ENCODE results near the gene MSH4.

MSH4 gene

DNA sequence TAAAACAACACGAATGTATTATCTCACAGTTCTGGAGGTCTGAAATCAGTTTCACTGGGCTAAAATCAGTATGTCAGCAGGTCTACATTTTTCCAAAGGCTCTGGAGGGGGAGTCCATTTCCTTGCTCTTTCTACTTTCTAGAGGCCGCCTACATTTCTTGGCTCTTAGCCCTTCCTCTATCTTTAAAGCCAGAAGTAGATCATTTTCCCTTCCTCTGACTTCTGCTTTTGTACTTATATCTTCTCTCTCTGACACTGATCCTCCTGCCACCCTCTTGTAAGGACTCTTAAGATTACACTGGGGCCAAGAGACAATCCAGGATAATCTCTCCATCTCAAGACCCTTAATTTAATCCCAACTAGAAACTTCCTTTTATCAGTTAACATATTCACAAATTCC lies 41.4 kb downstream of the MSH4 start:
- H3K36me3 ChIP-seq (ENCODE audit: control insufficient read depth in 1 of 2, insufficient read depth in 2 of 2, low read length in 2 of 2) = no peaks in the 10 kb centered on the region
- no peaks in the 10 kb centered on the region for H3K4me1 ChIP-seq (ENCODE audit: control insufficient read depth in 1 of 2, insufficient read depth in 2 of 2, low read length in 2 of 2)
- no peak overlapping the region for H3K4me3 ChIP-seq (ENCODE audit: low read depth in 1 of 2, low read length in 2 of 2)
- H3K27me3 ChIP-seq (ENCODE audit: control insufficient read depth in 1 of 2, insufficient read depth in 2 of 2, low read length in 2 of 2) = no peaks in the 10 kb centered on the region
- H3K9ac ChIP-seq (ENCODE audit: low read depth in 1 of 2, low read length in 2 of 2) = no peak overlapping the region
- no peak overlapping the region for H3K27ac ChIP-seq (ENCODE audit: low read depth, low read length)
- no peaks in the 10 kb centered on the region for H3K9me3 ChIP-seq (ENCODE audit: control insufficient read depth in 1 of 2, low read length in 2 of 2)

DNA sequence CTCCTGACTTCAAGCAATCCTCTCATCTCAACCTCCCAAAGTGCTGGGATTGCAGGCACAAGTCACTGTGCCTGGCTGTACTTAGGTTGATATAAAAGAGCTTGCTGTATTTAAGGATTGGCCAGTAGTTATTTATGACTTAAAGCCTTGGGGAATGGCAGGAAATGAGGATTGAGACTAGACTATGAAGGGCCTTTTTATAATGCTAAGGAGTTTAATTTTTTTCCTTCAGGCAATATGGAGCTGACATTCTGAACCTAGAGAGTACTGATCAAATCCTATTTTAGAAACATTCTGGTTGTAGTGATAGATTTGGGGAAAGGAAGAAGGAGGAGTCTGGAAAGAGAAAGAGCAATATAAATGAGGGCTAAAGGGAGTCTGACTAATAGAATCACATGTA lies 44.7 kb downstream of the MSH4 start:
- no peak overlapping the region for H3K9ac ChIP-seq (ENCODE audit: low read depth in 1 of 2, low read length in 2 of 2)
- no peaks in the 10 kb centered on the region for H3K9me3 ChIP-seq (ENCODE audit: control insufficient read depth in 1 of 2, low read length in 2 of 2)
- H3K27ac ChIP-seq (ENCODE audit: low read depth, low read length) = no peak overlapping the region

DNA sequence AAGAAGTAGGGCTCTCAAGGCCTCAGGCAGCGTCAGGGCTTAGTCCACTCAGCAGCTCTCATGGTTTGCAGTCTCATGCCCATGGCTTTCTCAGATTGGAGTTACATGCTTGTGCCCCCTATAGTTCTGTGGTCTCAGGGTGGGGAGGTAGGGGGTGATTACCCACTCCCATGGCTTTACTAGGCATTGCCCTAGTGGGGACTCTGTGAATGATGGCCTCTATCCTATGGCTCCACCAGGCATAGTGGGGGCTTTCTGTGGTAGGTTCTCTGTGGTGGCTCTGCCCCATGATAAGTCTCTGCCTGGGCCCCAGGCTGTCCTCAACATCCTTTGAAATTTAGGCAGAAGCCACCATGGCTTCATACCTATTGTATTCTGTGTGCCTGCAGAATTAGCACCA lies 48.9 kb downstream of the MSH4 start:
- Histone ChIP-seq H3K9me3 (ENCODE audit: control insufficient read depth in 1 of 2, low read length in 2 of 2) (no peaks in the 10 kb centered on the region), H3K4me3 (ENCODE audit: low read depth in 1 of 2, low read length in 2 of 2) (no peak overlapping the region), H3K27ac (ENCODE audit: low read depth, low read length) (no peak overlapping the region), H3K36me3 (ENCODE audit: control insufficient read depth in 1 of 2, insufficient read depth in 2 of 2, low read length in 2 of 2) (no peaks in the 10 kb centered on the region), H3K27me3 (ENCODE audit: control insufficient read depth in 1 of 2, insufficient read depth in 2 of 2, low read length in 2 of 2) (no peaks in the 10 kb centered on the region), H3K4me1 (ENCODE audit: control insufficient read depth in 1 of 2, insufficient read depth in 2 of 2, low read length in 2 of 2) (no peaks in the 10 kb centered on the region), H3K9ac (ENCODE audit: low read depth in 1 of 2, low read length in 2 of 2) (no peak overlapping the region)

More for the DNA sequence above, 44.7 kb downstream of the MSH4 start:
- Histone ChIP-seq H3K27me3 (ENCODE audit: control insufficient read depth in 1 of 2, insufficient read depth in 2 of 2, low read length in 2 of 2) (no peaks in the 10 kb centered on the region), H3K36me3 (ENCODE audit: control insufficient read depth in 1 of 2, insufficient read depth in 2 of 2, low read length in 2 of 2) (no peaks in the 10 kb centered on the region), H3K4me1 (ENCODE audit: control insufficient read depth in 1 of 2, insufficient read depth in 2 of 2, low read length in 2 of 2) (no peaks in the 10 kb centered on the region), H3K4me3 (ENCODE audit: low read depth in 1 of 2, low read length in 2 of 2) (no peak overlapping the region)

DNA sequence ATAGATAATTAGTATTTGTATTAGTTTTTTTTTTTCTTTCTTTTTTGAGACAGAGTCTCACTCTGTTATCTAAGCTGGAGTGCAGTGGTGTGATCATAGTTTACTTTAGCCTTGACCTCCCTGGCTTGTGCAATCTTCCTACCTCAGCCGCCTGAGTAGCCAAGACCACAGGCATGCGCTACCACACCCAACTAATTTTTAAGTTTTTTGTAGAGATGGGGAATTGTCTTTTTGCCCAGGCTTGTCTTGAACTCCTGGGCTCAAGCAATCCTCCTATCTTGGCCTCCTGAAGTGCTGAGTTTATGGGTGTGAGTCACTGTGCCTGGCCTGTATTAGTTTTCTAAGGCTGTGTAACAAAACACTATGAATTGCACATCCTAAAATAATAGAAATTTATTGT lies 58.3 kb downstream of the MSH4 start:
- Histone ChIP-seq H3K4me1 (ENCODE audit: control insufficient read depth in 1 of 2, insufficient read depth in 2 of 2, low read length in 2 of 2) (no peaks in the 10 kb centered on the region), H3K9me3 (ENCODE audit: control insufficient read depth in 1 of 2, low read length in 2 of 2) (no peaks in the 10 kb centered on the region), H3K4me3 (ENCODE audit: low read depth in 1 of 2, low read length in 2 of 2) (no peak overlapping the region), H3K27me3 (ENCODE audit: control insufficient read depth in 1 of 2, insufficient read depth in 2 of 2, low read length in 2 of 2) (no peaks in the 10 kb centered on the region), H3K9ac (ENCODE audit: low read depth in 1 of 2, low read length in 2 of 2) (no peak overlapping the region), H3K36me3 (ENCODE audit: control insufficient read depth in 1 of 2, insufficient read depth in 2 of 2, low read length in 2 of 2) (no peaks in the 10 kb centered on the region), H3K27ac (ENCODE audit: low read depth, low read length) (no peak overlapping the region)

DNA sequence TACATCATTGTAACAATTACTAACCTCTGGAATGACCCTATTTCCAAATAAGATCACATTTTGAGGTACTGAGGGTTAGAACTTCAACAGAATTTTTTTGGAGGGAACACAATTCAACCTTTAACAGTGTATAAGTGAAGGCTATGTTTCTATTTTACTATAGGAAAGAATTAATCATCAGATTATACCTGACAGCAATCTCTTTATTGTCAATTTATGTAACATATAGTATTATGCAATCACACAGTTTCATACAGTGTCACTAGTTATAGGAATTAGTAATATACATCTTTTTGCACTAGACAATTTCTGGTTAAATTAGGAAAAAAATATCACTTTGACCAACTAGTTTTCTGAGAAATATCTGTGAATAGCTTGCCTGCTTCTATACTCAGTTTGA lies 59.1 kb downstream of the MSH4 start:
- Histone ChIP-seq H3K9ac (ENCODE audit: low read depth in 1 of 2, low read length in 2 of 2) (no peak overlapping the region), H3K4me3 (ENCODE audit: low read depth in 1 of 2, low read length in 2 of 2) (no peak overlapping the region), H3K36me3 (ENCODE audit: control insufficient read depth in 1 of 2, insufficient read depth in 2 of 2, low read length in 2 of 2) (no peaks in the 10 kb centered on the region), H3K9me3 (ENCODE audit: control insufficient read depth in 1 of 2, low read length in 2 of 2) (no peaks in the 10 kb centered on the region), H3K4me1 (ENCODE audit: control insufficient read depth in 1 of 2, insufficient read depth in 2 of 2, low read length in 2 of 2) (no peaks in the 10 kb centered on the region), H3K27me3 (ENCODE audit: control insufficient read depth in 1 of 2, insufficient read depth in 2 of 2, low read length in 2 of 2) (no peaks in the 10 kb centered on the region), H3K27ac (ENCODE audit: low read depth, low read length) (no peak overlapping the region)

DNA sequence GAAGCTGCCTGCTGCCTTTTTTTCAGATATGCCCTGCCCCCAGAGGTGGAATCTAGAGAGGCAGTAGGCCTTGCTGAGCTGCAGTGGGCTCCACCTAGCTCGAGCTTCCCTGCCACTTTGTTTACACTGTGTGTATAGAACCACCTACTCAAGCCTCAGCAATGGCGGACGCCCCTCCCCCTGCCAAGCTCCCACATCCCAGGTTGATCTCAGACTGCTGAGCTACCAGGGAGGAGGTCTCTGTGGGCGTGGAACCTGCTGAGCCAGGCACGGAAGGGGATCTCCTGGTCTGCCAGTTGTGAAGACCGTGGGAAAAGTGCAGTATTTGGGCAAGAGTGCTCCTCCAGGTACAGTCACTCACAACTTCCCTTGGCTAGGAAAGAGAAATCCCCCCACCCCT lies 65.1 kb downstream of the MSH4 start:
- no peak overlapping the region for H3K9ac ChIP-seq (ENCODE audit: low read depth in 1 of 2, low read length in 2 of 2)
- H3K4me1 ChIP-seq (ENCODE audit: control insufficient read depth in 1 of 2, insufficient read depth in 2 of 2, low read length in 2 of 2) = no peaks in the 10 kb centered on the region
- no peaks in the 10 kb centered on the region for H3K36me3 ChIP-seq (ENCODE audit: control insufficient read depth in 1 of 2, insufficient read depth in 2 of 2, low read length in 2 of 2)

DNA sequence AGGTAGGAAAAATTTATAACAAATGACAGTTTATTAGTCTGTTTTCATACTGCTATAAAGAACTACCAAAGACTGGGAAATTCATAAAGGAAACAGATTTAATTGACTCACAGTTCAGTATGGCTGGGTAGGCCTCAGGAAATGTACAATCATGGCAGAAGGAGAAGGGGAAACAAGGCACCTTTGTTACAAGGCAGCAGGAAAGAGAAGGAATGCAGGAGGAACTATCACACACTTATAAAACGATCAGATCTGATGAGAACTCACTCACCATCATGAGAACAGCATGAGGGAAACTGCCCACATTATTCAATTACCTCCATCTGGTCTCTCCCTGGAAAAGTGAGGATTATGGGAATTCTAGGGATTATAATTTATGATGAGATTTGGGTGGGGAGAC lies 74.3 kb downstream of the MSH4 start:
- H3K4me1 ChIP-seq (ENCODE audit: control insufficient read depth in 1 of 2, insufficient read depth in 2 of 2, low read length in 2 of 2) = no peaks in the 10 kb centered on the region
- H3K36me3 ChIP-seq (ENCODE audit: control insufficient read depth in 1 of 2, insufficient read depth in 2 of 2, low read length in 2 of 2) = no peaks in the 10 kb centered on the region
- H3K27me3 ChIP-seq (ENCODE audit: control insufficient read depth in 1 of 2, insufficient read depth in 2 of 2, low read length in 2 of 2) = no peaks in the 10 kb centered on the region
- H3K27ac ChIP-seq (ENCODE audit: low read depth, low read length) = no peak overlapping the region
- no peak overlapping the region for H3K9ac ChIP-seq (ENCODE audit: low read depth in 1 of 2, low read length in 2 of 2)
- no peaks in the 10 kb centered on the region for H3K9me3 ChIP-seq (ENCODE audit: control insufficient read depth in 1 of 2, low read length in 2 of 2)
- no peak overlapping the region for H3K4me3 ChIP-seq (ENCODE audit: low read depth in 1 of 2, low read length in 2 of 2)

More for the DNA sequence above, 65.1 kb downstream of the MSH4 start:
- Histone ChIP-seq H3K4me3 (ENCODE audit: low read depth in 1 of 2, low read length in 2 of 2) (no peak overlapping the region), H3K27me3 (ENCODE audit: control insufficient read depth in 1 of 2, insufficient read depth in 2 of 2, low read length in 2 of 2) (no peaks in the 10 kb centered on the region), H3K27ac (ENCODE audit: low read depth, low read length) (no peak overlapping the region), H3K9me3 (ENCODE audit: control insufficient read depth in 1 of 2, low read length in 2 of 2) (no peaks in the 10 kb centered on the region)

DNA sequence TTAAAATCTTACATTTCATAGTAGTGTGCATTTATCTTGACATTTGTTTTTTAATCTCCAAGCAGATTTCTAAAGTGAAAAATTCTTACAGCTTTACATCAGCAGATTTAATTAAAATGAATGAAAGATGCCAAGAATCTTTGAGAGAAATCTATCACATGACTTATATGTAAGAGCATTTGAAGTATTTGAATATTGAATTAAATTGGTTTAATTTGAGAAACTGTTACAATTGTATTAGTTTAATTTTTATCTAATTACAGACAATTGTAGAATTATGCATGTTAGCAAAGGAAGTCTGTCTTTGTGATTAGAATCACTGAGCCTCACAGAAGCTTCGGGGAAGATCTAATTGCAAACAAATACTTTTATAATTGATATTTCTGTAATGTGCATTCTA lies 83.3 kb downstream of the MSH4 start:
- Histone ChIP-seq H3K4me3 (ENCODE audit: low read depth in 1 of 2, low read length in 2 of 2) (no peak overlapping the region), H3K27me3 (ENCODE audit: control insufficient read depth in 1 of 2, insufficient read depth in 2 of 2, low read length in 2 of 2) (no peaks in the 10 kb centered on the region), H3K9me3 (ENCODE audit: control insufficient read depth in 1 of 2, low read length in 2 of 2) (no peaks in the 10 kb centered on the region), H3K27ac (ENCODE audit: low read depth, low read length) (no peak overlapping the region), H3K36me3 (ENCODE audit: control insufficient read depth in 1 of 2, insufficient read depth in 2 of 2, low read length in 2 of 2) (no peaks in the 10 kb centered on the region), H3K4me1 (ENCODE audit: control insufficient read depth in 1 of 2, insufficient read depth in 2 of 2, low read length in 2 of 2) (no peaks in the 10 kb centered on the region), H3K9ac (ENCODE audit: low read depth in 1 of 2, low read length in 2 of 2) (no peak overlapping the region)

DNA sequence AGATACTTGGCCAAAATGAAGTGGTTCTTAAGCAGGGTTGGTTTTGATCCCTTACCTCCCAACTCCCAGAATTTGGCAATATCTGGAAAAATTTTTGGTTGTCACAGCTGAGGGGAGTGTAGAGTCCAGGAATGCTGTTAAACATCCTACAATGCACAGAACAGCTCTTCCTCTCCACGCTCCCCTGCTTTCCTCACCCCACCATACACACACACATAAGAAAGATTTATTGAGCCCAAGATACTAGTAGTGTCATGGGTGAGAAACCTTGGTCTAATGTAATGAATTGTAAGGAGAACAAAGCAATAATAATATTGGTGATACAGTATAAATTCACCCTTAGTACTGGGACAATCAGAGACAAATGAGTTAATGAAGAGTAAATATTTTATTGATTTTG lies 87.8 kb downstream of the MSH4 start:
- H3K36me3 ChIP-seq (ENCODE audit: control insufficient read depth in 1 of 2, insufficient read depth in 2 of 2, low read length in 2 of 2) = no peaks in the 10 kb centered on the region
- no peak overlapping the region for H3K27ac ChIP-seq (ENCODE audit: low read depth, low read length)
- H3K9ac ChIP-seq (ENCODE audit: low read depth in 1 of 2, low read length in 2 of 2) = no peak overlapping the region
- no peaks in the 10 kb centered on the region for H3K9me3 ChIP-seq (ENCODE audit: control insufficient read depth in 1 of 2, low read length in 2 of 2)
- no peaks in the 10 kb centered on the region for H3K4me1 ChIP-seq (ENCODE audit: control insufficient read depth in 1 of 2, insufficient read depth in 2 of 2, low read length in 2 of 2)
- no peaks in the 10 kb centered on the region for H3K27me3 ChIP-seq (ENCODE audit: control insufficient read depth in 1 of 2, insufficient read depth in 2 of 2, low read length in 2 of 2)
- no peak overlapping the region for H3K4me3 ChIP-seq (ENCODE audit: low read depth in 1 of 2, low read length in 2 of 2)

DNA sequence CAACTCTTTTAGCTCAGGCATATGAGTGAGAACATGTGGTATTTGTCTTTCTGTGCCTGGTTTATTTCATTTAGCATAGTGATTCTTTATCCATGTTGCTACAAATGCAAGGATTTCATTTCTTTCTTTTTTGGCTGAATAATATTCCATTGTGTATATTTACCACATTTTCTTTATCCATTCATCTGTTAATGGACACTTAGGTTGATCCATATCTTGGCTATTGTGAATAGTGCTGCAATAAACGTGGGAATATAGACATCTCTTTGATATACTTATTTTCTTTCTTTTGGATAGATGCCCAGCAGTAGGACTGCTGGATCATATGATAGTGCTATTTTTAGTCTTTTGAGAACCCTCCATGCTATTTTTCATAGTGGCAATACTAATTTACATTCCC lies 104.7 kb downstream of the MSH4 start:
- H3K4me1 ChIP-seq (ENCODE audit: control insufficient read depth in 1 of 2, insufficient read depth in 2 of 2, low read length in 2 of 2) = no peaks in the 10 kb centered on the region
- no peaks in the 10 kb centered on the region for H3K36me3 ChIP-seq (ENCODE audit: control insufficient read depth in 1 of 2, insufficient read depth in 2 of 2, low read length in 2 of 2)
- H3K27ac ChIP-seq (ENCODE audit: low read depth, low read length) = no peak overlapping the region
- no peaks in the 10 kb centered on the region for H3K27me3 ChIP-seq (ENCODE audit: control insufficient read depth in 1 of 2, insufficient read depth in 2 of 2, low read length in 2 of 2)
- no peaks in the 10 kb centered on the region for H3K9me3 ChIP-seq (ENCODE audit: control insufficient read depth in 1 of 2, low read length in 2 of 2)
- no peak overlapping the region for H3K4me3 ChIP-seq (ENCODE audit: low read depth in 1 of 2, low read length in 2 of 2)
- H3K9ac ChIP-seq (ENCODE audit: low read depth in 1 of 2, low read length in 2 of 2) = no peak overlapping the region

DNA sequence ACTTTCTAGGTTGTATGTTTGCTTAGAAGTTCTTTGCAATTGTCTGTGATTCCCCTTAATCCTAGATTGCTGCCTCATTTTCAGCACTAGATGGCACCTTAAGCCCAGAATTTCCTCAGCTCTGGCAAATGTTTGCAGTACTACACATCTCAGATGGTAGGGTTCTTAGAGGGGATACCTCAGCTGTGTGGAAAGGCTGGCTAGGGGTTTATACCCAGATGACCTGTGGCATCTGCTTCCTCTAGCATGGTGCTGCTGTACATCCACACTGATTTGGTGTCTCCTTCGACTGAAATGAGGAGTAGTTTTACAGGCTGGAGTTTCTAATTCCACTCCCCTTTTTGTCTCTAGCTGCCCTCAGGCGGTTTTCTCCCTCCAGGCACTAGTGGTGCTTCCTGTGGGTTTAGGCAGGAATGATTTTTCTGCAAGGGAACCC lies 112.1 kb downstream of the MSH4 start:
- Histone ChIP-seq H3K9ac (ENCODE audit: low read depth in 1 of 2, low read length in 2 of 2) (no peak overlapping the region), H3K27me3 (ENCODE audit: control insufficient read depth in 1 of 2, insufficient read depth in 2 of 2, low read length in 2 of 2) (no peaks in the 10 kb centered on the region), H3K27ac (ENCODE audit: low read depth, low read length) (no peak overlapping the region), H3K4me3 (ENCODE audit: low read depth in 1 of 2, low read length in 2 of 2) (no peak overlapping the region), H3K9me3 (ENCODE audit: control insufficient read depth in 1 of 2, low read length in 2 of 2) (peaks cover 0 to 5% of the 10 kb centered on the region in 2 donors), H3K4me1 (ENCODE audit: control insufficient read depth in 1 of 2, insufficient read depth in 2 of 2, low read length in 2 of 2) (no peaks in the 10 kb centered on the region), H3K36me3 (ENCODE audit: control insufficient read depth in 1 of 2, insufficient read depth in 2 of 2, low read length in 2 of 2) (no peaks in the 10 kb centered on the region)
